Endothelial cell of umbilical vein (primary cell): ENCODE measurements around the gene ANP32A. TPM values are rescaled to one million over a fixed set of nuclear protein-coding genes. Genes with fewer than 3 reads are reported as not detected.

ENCODE experiments used
- BruUV-seq: library from RNA; stranded (reverse); fragments of 400-500 nt; replicated peaks from 2 replicates; lab custom pipeline; 2021; lab: Mats Ljungman, UMichigan
- CTCF ChIA-PET: fragments of 300-600, 350-600 bp; sonication (Branson Sonifier 250); formaldehyde crosslinking; loops from one replicate; lab custom pipeline; 2021; ENCODE audit warnings: antibody characterized with exemption, inconsistent platforms; lab: Charles Lee
- POLR2A ChIA-PET: fragments of 300-600, 350-600 bp; sonication (Branson Sonifier 250); formaldehyde crosslinking; loops from one replicate; lab custom pipeline; 2021; ENCODE audit warnings: antibody characterized with exemption, inconsistent platforms; lab: Charles Lee
- DNase-seq: peaks from one replicate; pipeline ENCODE4 v3.0.0-alpha.2; 2011; ENCODE audit warnings: low read depth, low spot score
- FAIRE-seq: peaks from 2 replicates; lab custom pipeline; 2011; peaks lifted over from hg19 to GRCh38; lab: Jason Lieb, UNC
- H2AFZ ChIP-seq: 2 replicates; pipeline ENCODE4 v1.6.0; 2012; ENCODE audit warnings: low read depth, low read length, control low read depth, inconsistent platforms
- H3K27ac ChIP-seq: 2 replicates; pipeline ENCODE4 v1.5.1; 2011; ENCODE audit warnings: low read depth, mild to moderate bottlenecking, control low read depth, low read length, moderate library complexity; ENCODE audit not compliant: insufficient read depth
- H3K27me3 ChIP-seq, 2 experiments: 2 replicates each; pipeline versions ENCODE4 v1.6.0 to v1.6.1; 2011; ENCODE audit warnings: low read length in 2 of 2, mixed read lengths in 1 of 2; ENCODE audit not compliant: control insufficient read depth in 2 of 2, insufficient read depth in 2 of 2
- H3K36me3 ChIP-seq, 2 experiments: 2 replicates in 1 of 2; 3 replicates in 1 of 2; pipeline ENCODE4 v1.5.1; 2011; ENCODE audit warnings: low read length in 2 of 2, mild to moderate bottlenecking in 1 of 2, moderate library complexity in 1 of 2; ENCODE audit not compliant: control insufficient read depth in 2 of 2, insufficient read depth in 2 of 2; ENCODE audit errors: extremely low read depth in 1 of 2
- H3K4me1 ChIP-seq: 3 replicates; pipeline ENCODE4 v1.5.1; 2011; ENCODE audit warnings: mild to moderate bottlenecking, low read length; ENCODE audit not compliant: control insufficient read depth, insufficient read depth; ENCODE audit errors: extremely low read depth
- H3K4me2 ChIP-seq: 2 replicates; pipeline ENCODE4 v1.6.1; 2011; ENCODE audit warnings: low read length, control low read depth, mixed read lengths; ENCODE audit not compliant: insufficient read depth
- H3K4me3 ChIP-seq, 3 experiments: fragments of 200-600 bp in 1 of 3; sonication (generic), shearing (Covaris generic) in 1 of 3; replicated peaks in 1 of 3; 2 replicates each; pipeline ENCODE4 v1.5.1; 2011 to 2016; ENCODE audit warnings: control low read depth in 3 of 3, low read length in 3 of 3, mild to moderate bottlenecking in 2 of 3, inconsistent platforms in 1 of 3, low read depth in 1 of 3, moderate library complexity in 1 of 3; ENCODE audit not compliant: insufficient read depth in 1 of 3
- H3K79me2 ChIP-seq: 2 replicates; pipeline ENCODE4 v1.6.0; 2012; ENCODE audit warnings: low read length, inconsistent platforms; ENCODE audit not compliant: control insufficient read depth, insufficient read depth
- H3K9ac ChIP-seq: replicated peaks from 2 replicates; pipeline ENCODE3; 2011; ENCODE audit warnings: low read length, control low read depth; ENCODE audit not compliant: insufficient read depth; ENCODE audit errors: extremely low read depth
- H3K9me1 ChIP-seq: replicated peaks from 3 replicates; pipeline ENCODE4 v1.6.0; 2011; ENCODE audit warnings: mild to moderate bottlenecking, low read length; ENCODE audit not compliant: control insufficient read depth, insufficient read depth; ENCODE audit errors: extremely low read depth
- H3K9me3 ChIP-seq: replicated peaks from 2 replicates; pipeline ENCODE4 v1.5.1; 2012; ENCODE audit warnings: low read length, inconsistent platforms; ENCODE audit not compliant: control insufficient read depth, insufficient read depth
- H4K20me1 ChIP-seq: replicated peaks from 2 replicates; pipeline ENCODE3; 2011; ENCODE audit warnings: mild to moderate bottlenecking, low read length; ENCODE audit not compliant: control insufficient read depth, insufficient read depth; ENCODE audit errors: extremely low read depth
- CTCF ChIP-seq, 2 donors: IDR thresholded peaks; 1 replicate in 1 of 2; 2 replicates in 1 of 2; pipeline ENCODE4 v1.5.1; 2011; ENCODE audit warnings: low read length in 2 of 2, mild to moderate bottlenecking in 2 of 2, moderate library complexity in 2 of 2, control low read depth in 1 of 2, inconsistent platforms in 1 of 2, low read depth in 1 of 2; ENCODE audit not compliant: insufficient read depth in 1 of 2; ENCODE audit errors: extremely low read depth in 1 of 2
- FOS ChIP-seq: IDR thresholded peaks from 2 replicates; pipeline ENCODE4 v1.6.1; 2011; ENCODE audit warnings: mild to moderate bottlenecking, low read length, moderate library complexity, borderline replicate concordance; ENCODE audit not compliant: insufficient read depth
- GATA2 ChIP-seq: IDR thresholded peaks from 2 replicates; pipeline ENCODE4 v1.7.0; 2011; ENCODE audit warnings: low read depth, mild to moderate bottlenecking, moderate library complexity, mixed read lengths, low read length; ENCODE audit not compliant: insufficient read length, insufficient read depth
- MAX ChIP-seq: IDR thresholded peaks from 2 replicates; pipeline ENCODE4 v1.6.1; 2011; ENCODE audit not compliant: insufficient read depth, insufficient read length
- POLR2A ChIP-seq: IDR thresholded peaks from 2 replicates; pipeline ENCODE4 v1.6.1; 2012; ENCODE audit warnings: low read depth, mild to moderate bottlenecking, control low read depth, low read length
- dilution Hi-C: fragments of 300-500 bp; cut with MboI; formaldehyde crosslinking; loops from one replicate; pipeline ENCODE4 v1.15.0; 2019; ENCODE audit warnings: low sequenced_read_pairs; ENCODE audit not compliant: extremely low pct_ligation_motif_present
- intact Hi-C: fragments of 100-400 bp; cut with micrococcal nuclease; formaldehyde crosslinking; loops from one replicate; pipeline ENCODE4 v1.10.0; 2022
- polyA plus RNA-seq, 4 experiments: library from polyadenylated mRNA; depleted of rRNA in 3 of 4; stranded (reverse) in 3 of 4; unstranded in 1 of 4; fragments of >200 nt; gene quantifications; 2 replicates each; pipeline versions ENCODE4 v1.2.1 to v1.2.3, GENCODE V29; 2011 to 2012; ENCODE audit warnings: missing spikeins in 1 of 4
- total RNA-seq: library from RNA; stranded (reverse); gene quantifications from 2 replicates; pipeline ENCODE4 v1.2.3, GENCODE V29; 2021

ANP32A gene
- total and polyA plus RNA-seq, 2 donors (not counting 3 experiments of a cell fraction or from before 2014, with no cell fraction given) = 37.9 to 169 TPM

- Histone ChIP-seq H2AFZ (no peak overlapping the region), H3K79me2 (no peaks in the 10 kb centered on the region), H3K9me1 (no peaks in the 10 kb centered on the region), H4K20me1 (no peaks in the 10 kb centered on the region), H3K4me2 (no peak overlapping the region), H3K4me3 (no peak overlapping the region), H3K36me3 (no peaks in the 10 kb centered on the region), H3K9me3 (no peaks in the 10 kb centered on the region), H3K27me3 (peaks cover 20 to 23% of the 10 kb centered on the region in 2 experiments), H3K27ac (no peak overlapping the region), H3K4me1 (no peaks in the 10 kb centered on the region), H3K9ac (no peak overlapping the region)
- ChIA-PET CTCF (interaction anchor here (1.7 to 1.8 kb wide), 2 partner anchors 46 to 89 kb away, joined by 4 to 15 read pairs; no protein-coding TSS in a partner anchor), POLR2A (interaction anchor here (0.5 kb wide), 1 partner anchor 10 kb away, joined by 3 read pairs; the partner anchor contains the start of gene ANP32A)
- DNase-seq = no peak
- intact Hi-C loops (no loop called here), dilution Hi-C loops (no loop called here)
- TF ChIP-seq FOS (no peak), POLR2A (no peak), GATA2 (no peak), CTCF (IDR thresholded peaks at IDR 0.05; ENCODE audit: extremely low read depth in 1 of 2, insufficient read depth in 1 of 2, low read depth in 1 of 2, low read length in 2 of 2) (no peak)
- BruUV-seq = no TSS peak
- FAIRE-seq = no peak
Observed at GRCh38 chr15:68830141-68830785, 9.6 kb upstream of the ANP32A start.

- BruUV-seq = no TSS peak
- Histone ChIP-seq H3K9me3 (no peaks in the 10 kb centered on the region), H4K20me1 (no peaks in the 10 kb centered on the region), H3K4me1 (no peaks in the 10 kb centered on the region), H3K27me3 (peaks cover 13 to 19% of the 10 kb centered on the region in 2 experiments), H3K4me3 (no peak overlapping the region), H3K27ac (no peak overlapping the region), H3K36me3 (no peaks in the 10 kb centered on the region), H3K9me1 (no peaks in the 10 kb centered on the region), H2AFZ (no peak overlapping the region), H3K79me2 (no peaks in the 10 kb centered on the region), H3K4me2 (no peak overlapping the region), H3K9ac (no peak overlapping the region)
- POLR2A ChIA-PET = interaction anchor here (0.7 kb wide), 1 partner anchor 53 kb away, joined by 3 read pairs; no protein-coding TSS in a partner anchor
- peak; percentile 81 for DNase-seq
- intact Hi-C loops (loop anchor here (1.0 to 2.0 kb wide), 2 partner anchors 46 to 99 kb away; no protein-coding TSS in a partner anchor), dilution Hi-C loops (no loop called here)
- CTCF ChIA-PET = interaction anchor here (0.6 to 2.0 kb wide), 35 partner anchors 8 to 576 kb away, joined by 3 to 28 read pairs (median 4); no protein-coding TSS in a partner anchor
- peak; percentile 12 for FAIRE-seq
- TF ChIP-seq MAX = peak; percentile 63
- TF ChIP-seq CTCF (IDR thresholded peaks at IDR 0.05; ENCODE audit: extremely low read depth in 1 of 2, insufficient read depth in 1 of 2, low read depth in 1 of 2, low read length in 2 of 2) = peak; percentile 29 to 57
- no peak for TF ChIP-seq FOS
Observed at GRCh38 chr15:68829068-68829467, 8.4 kb upstream of the ANP32A start.
